NCI-H82 treated with DMSO at 0.1 percent for 48 hours (cell line): ENCODE results near the gene LARP4.
"Not testable (repeated sequence)": the region's sequence is repeated elsewhere in the genome, so short reads cannot be mapped to it uniquely, and the experiment has no call there.

Experiments
- DNase-seq: peaks from one replicate; lab custom pipeline; 2025; ENCODE audit not compliant: unreplicated experiment; lab: John Stamatoyannopoulos, UW

Gene LARP4

GRCh38 chr12:50400104-50400637 lies 514 bp upstream of the LARP4 start:
- DNase-seq: no peak

DNA sequence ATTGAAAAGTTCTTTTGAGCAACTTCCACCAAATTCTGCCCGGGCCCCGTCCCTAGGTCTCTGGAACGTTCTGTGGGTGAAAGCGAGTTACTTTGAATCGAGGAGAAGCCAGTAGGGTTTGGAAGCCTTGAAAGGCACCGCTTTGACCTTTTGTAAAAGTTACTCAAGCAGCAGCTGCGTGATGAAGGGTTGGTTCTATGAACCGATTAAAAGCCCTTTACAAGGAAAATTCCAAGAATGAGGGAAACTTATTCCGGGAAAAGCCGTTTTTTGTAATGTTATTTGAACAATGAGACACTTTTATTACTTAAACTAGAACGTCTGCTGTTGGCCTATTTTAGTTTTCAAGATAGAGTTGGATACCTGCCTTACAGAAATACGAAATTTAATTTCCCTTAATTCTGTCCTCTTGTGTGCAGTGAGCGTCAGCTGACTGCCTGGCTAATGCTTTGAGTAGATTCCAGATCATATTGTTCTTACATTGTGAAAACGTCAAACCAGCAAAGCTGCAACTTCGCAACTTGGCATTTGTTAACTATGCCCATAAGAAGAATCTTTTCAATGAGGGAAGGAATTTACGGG lies 906 bp downstream of the LARP4 start:
- no peak for DNase-seq

DNA sequence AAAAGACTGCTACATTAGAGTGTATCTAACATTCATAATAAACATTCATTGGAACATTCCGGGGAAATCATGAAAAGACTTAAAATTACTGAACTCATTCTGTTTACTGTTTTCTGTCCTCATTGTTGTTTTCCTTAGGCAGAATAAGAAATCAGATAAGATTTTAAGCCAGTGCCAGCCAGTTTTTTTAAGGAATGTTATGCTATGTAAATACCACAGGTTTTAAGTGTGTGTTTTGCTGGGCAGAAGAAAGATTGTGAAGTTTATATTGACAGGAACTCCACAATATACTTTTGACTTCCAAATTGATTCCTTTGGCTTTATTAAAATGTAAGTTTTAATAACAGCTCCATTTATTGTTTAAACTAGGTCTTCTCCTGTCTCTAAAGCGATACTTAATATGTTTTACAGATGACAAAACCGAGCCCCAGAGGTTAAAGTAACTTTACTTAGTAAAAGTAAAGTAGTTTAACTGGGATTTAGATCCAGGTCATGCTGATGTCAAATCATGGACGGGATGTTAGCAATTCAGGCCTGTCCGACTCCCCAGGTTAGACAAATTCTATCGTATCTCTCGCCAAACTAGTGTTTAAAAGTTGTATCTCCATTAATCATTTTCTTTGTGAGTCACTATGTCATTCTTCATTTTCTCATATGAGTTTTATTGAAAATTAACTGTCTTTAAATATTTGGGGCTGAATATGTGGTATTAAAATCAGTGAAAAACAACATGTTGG lies 1.7 kb downstream of the LARP4 start:
- DNase-seq: no peak

DNA sequence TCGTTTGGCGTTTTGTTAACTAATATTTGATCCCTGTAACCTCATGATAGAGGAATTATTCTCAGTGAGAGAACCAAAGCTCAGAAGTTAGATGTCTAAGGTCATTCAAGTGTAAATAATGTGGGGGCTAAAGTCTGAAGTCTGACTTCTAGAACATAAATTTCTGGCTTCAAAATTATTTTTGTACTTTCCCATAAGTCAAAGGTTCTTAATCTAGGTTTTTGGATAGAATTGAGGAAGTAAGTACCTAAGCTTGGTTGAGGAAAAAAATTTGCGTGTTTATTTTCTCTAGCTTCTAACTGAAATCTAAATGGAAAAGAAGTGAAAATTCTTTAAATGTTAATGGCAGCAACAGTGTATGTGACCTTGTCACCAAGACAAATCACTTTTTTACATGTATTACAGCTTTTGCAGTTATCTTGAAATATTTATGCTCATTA lies 2.3 kb downstream of the LARP4 start:
- no peak for DNase-seq

GRCh38 chr12:50404307-50404706 lies 3.6 kb downstream of the LARP4 start:
- no peak for DNase-seq

GRCh38 chr12:50411051-50411660 lies 10.5 kb downstream of the LARP4 start:
- no peak for DNase-seq

GRCh38 chr12:50415899-50416479 lies 15.3 kb downstream of the LARP4 start:
- DNase-seq: no peak

- DNase-seq: no peak
Observed at GRCh38 chr12:50419112-50419909, 18.6 kb downstream of the LARP4 start.

GRCh38 chr12:50422855-50423254 lies 22.2 kb downstream of the LARP4 start:
- not testable (repeated sequence) for DNase-seq

DNA sequence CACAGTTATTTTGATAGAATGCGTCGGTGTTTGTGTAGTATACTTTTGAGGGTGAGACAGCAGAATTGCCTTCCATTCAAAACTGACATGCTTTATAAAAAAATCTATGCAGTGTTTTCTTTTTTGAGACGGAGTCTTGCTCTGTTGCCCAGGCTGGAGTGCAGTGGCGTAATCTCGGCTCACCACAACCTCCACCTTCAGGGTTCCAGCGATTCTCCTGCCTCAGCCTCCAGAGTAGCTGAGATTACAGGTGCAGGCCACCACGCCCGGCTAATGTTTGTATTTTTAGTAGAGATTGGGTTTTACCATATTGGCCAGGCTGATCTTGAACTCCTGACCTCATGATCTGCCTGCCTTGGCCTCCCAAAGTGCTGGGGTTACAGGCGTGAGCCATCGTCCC lies 22.7 kb downstream of the LARP4 start:
- DNase-seq: not testable (repeated sequence)

DNA sequence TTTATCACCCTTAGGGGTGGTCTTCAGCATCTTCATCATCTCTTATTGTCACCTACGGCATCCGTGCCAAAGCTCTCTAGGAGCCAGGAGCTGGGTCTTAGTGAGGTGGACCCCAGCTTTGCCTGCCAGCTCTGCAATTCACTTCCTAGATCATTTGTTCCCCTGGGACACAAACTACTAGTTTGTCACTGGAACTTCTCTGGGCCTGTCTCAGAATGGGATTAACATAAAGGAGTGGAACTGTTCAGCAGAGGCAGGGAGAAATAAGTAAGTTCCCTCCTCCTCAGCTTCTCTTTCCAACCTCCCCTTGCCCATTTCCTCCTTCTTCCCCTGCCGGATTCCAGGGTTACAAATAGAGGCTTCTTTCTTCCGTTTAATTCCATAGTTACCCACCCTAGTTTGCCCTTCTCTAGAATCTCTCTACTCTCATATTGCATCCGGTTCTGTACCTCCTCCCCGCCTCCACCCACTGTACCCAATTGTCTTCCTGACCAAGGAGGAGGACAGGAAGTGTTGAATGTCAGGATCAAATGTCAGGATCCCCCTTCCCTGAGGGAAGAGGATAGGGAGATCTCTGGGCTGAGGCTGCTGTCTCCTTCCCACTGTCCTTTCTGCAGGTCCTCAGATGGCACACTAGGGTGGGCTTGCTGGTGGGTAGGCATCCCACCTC lies 25.0 kb downstream of the LARP4 start:
- DNase-seq: no peak

DNA sequence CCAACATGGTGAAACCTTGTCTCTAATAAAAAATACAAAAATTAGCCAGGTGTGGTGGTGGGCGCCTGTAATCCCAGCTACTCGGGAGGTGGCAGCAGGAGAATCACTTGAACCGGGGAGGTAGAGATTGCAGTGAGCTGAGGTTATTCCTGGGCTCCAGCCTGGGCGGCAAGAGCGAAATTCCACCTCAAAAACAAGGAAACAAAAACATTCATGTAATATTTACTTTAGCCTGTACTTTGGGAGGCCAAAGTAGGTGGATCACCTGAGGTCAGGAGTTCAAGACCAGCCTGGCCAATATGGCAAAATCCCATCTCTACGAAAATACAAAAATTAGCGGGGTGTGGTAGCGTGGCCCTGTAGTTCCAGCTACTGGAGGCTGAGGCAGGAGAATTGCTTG lies 31.0 kb downstream of the LARP4 start:
- not testable (repeated sequence) for DNase-seq

DNA sequence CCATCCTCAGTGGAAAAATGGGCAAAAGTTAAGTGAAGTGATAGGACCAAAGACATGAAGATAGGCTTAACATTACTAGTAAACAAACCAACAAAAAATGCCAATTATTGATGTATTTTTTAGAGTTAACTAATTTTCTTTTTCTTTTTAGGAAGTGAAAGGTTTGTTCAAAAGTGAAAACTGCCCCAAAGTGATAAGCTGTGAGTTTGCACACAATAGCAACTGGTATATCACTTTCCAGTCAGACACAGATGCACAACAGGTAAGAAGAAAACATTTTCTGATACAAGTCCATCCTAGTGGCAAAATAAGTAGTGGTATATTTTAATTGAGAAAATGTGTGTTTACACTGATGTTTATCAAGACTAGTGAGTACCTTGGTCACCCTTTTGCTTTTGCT lies 39.6 kb downstream of the LARP4 start:
- no peak for DNase-seq

DNA sequence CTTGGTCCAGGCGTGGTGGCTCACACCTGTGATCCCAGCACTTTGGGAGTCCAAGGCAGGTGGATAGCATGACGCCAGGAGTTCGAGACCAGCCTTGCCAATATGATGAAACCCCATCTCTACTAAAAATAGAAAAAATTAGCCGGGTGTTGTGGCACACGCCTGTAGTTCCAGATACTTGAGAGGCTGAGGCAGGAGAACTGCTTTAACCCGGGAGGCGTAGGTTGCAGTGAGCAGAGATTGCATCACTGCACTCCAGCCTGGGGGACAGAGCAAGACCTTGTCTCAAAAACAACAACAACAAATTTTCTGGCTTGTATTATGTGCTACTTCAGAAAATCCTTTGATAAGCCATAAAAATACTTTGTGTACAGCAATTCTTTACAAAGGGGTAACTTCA lies 41.1 kb downstream of the LARP4 start:
- DNase-seq: no peak

DNA sequence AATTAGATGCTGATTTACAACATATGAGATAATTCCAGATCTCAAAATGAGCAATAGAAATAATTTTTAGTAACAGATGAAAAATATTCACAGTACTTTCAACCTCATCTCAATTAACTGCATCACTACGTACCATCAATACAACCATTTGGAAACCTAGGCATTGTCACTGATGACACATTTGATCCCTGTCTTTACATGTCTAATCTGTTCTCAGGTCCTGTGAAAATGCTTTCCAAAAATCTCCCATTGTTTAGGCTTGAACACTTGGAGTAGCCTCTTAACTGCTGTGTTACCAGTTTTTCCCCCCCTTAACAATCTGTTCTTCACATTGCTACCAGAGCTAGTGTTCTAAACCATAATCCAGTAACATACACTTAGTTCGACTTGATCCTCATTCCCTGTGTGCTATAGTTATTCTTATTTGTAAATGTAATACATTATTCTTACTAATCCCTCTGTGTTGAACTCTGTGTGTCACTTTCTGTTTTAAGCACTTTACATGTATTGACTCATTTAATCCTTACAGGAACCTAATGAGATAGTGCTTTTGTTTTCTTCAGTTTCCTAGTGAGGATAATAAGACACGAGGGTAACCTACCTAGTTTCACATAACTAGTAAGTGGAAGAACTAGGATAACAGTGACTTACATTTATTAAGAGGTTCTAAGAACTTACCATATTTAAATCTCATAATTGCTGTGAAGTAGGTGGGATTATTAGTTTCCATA lies 41.7 kb downstream of the LARP4 start:
- DNase-seq: peak; percentile 59

DNA sequence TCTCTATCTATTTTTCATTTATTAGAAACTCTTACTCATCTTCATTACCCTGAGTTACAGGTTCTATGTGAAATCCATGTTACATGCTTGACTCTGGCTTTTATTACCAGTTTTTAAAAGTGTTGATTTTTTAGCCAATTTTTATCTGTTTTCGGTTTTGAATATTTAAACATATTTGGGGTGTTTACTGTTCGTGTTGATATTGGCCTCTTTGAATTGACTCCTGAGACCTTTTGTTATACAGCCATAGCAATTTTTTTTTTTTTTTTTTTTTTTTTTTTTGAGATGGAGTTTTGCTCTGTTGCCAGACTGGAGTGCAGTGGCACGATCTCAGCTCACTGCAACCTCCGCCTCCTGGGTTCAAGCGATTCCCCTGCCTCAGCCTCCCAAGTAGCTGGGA lies 49.0 kb downstream of the LARP4 start:
- not testable (repeated sequence) for DNase-seq

DNA sequence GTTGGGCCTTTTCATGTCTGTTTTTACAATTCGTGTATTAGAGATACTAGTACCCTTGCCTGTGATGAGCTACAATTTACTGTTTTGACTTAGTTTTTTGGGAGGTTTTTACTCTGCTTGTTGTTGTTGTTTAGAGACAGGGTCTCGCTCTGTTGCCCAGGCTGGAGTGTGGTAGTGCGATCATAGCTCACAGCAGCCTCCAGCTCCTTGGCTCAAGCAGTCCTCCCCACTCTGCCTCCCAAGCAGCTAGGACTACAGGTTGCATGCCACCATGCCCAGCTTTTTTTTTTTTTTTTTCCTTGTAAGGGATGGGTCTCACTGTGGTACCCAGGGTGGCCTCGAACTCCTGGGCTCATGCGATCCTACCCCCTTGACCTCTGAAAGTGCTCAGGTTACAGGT lies 52.1 kb downstream of the LARP4 start:
- no peak for DNase-seq

GRCh38 chr12:50453872-50454271 lies 53.2 kb downstream of the LARP4 start:
- DNase-seq: no peak

- no peak for DNase-seq
Observed at GRCh38 chr12:50458606-50459005, 57.9 kb downstream of the LARP4 start.

DNA sequence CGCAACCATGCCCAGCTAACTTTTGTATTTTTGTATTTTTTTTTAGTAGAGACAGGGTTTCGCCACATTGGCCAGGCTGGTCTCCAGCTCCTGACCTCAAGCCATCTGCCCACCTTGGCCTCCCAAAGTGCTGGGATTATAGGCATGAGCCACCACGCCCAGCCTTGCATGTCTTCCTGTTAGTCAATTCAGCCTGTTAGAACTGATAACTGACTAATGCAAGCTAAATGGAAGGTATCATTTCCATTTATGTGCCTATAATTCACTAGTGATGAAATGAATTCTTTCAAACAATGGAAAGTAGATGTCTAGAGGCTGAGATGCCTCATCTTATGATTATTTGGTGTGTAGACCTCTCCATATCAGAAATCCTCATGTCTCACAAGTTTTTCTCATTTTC lies 66.8 kb downstream of the LARP4 start:
- DNase-seq: no peak
